ENCODE results near the gene TXNRD3. TPM values are rescaled to one million over a fixed set of nuclear protein-coding genes. Genes with fewer than 3 reads are reported as not detected.

Gene TXNRD3
- total RNA-seq = 7.3 and 8.4 TPM in 2 replicates

GRCh38 chr3:126654571-126655383 is at the start of gene TXNRD3:
Gene TXNRD3, minus strand, starts transcription at chr3:126655124.

DNA sequence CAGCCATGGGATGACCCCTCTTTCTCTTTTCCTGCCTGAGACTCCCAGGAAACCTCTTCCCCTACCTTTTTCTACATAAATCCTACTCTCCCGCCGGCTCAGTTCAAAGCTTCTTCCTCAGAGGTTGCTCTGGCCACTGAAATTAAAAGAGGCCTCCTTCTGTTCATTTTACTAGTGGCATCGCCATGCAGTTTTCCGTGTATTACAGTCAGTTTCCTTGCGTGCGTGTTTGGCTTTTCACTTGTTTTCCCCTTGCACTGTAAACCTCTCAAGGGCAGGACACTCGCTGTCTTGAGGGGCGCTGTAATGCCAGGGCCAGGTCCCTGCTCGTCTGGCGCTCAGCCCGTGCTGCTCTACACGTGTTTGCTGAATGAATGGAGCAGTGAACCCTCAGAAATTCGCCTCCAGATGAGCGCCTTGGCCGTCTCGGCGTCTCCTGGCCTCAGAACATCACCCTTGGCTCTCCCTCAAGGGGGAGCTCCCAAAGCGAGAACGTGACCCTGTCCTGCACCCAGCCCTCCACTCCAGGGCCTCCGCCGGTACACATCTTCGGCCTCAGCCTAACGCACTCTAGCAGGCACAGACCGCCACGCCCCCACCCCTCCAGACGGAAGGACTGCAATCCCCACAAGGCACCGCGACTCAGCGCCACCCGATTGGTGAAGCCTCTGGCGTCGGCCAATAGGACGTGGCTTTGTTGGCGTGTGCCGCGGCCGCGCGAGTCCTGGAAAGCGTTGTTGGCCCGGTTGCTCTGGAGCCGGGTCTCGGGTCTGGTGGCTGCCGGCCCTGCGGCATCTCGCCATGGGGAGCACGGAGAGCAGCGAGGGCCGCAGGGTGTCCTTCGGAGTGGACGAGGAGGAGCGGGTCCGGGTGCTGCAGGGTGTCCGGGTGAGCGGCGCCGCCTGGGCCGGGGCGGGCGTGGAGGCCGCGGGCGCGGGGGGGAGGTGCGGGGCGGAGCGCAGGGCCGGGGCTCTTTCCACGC is 48.9 kb upstream of the TXNRD3 start, which contains the start of gene CHCHD6:
CHCHD6 (plus strand) TSS at position 729 of the 982 bp plus-strand sequence; CDS start at position 802, 73 bp downstream.

GRCh38 chr3:126558336-126559071 is 96.4 kb downstream of the TXNRD3 start, which contains the start of gene C3orf22:
Gene C3orf22, minus strand, starts transcription at chr3:126558932. Its CDS starts 5,542 bp downstream, at chr3:126553390.

Other genes starting within 250 kb of the TXNRD3 start
- gene ZXDC, start 179.2 kb downstream of the TXNRD3 start, total RNA-seq = 12.7 and 17.0 TPM in 2 replicates
- not detected in 2 replicates for gene UROC1, start 137.4 kb downstream of the TXNRD3 start, total RNA-seq
- not detected in 2 replicates for gene CHST13, start 131.0 kb downstream of the TXNRD3 start, total RNA-seq
- gene C3orf22, start 96.2 kb downstream of the TXNRD3 start, total RNA-seq = not detected in 2 replicates
- gene CHCHD6, start 49.1 kb upstream of the TXNRD3 start, total RNA-seq = 14.0 and 15.8 TPM in 2 replicates

Data from epithelial cell of umbilical artery (primary cell).